Mesenchymal stem cell (in vitro differentiated cells and primary cell): Measurements from ENCODE around the gene PRKG1.

Experiments used
- DNase-seq: peaks from one replicate; pipeline ENCODE4 v3.0.0-alpha.2; 2013
- H2AFZ ChIP-seq: one replicate; pipeline ENCODE4 v1.6.1; 2013; ENCODE audit warnings: low read depth, mild to moderate bottlenecking, control low read depth, inconsistent platforms, low read length, moderate library complexity
- H2AK5ac ChIP-seq: 2 replicates; pipeline ENCODE4 v1.6.1; 2013; ENCODE audit warnings: low read length, moderate library complexity, mild to moderate bottlenecking, inconsistent platforms; ENCODE audit not compliant: severe bottlenecking
- H2BK120ac ChIP-seq: one replicate; pipeline ENCODE4 v1.6.1; 2013; ENCODE audit warnings: low read depth, mild to moderate bottlenecking, inconsistent platforms, low read length, moderate library complexity
- H2BK12ac ChIP-seq, 2 experiments: one replicate each; pipeline ENCODE4 v1.6.1; 2013; ENCODE audit warnings: inconsistent platforms in 2 of 2, low read length in 2 of 2, mild to moderate bottlenecking in 2 of 2, moderate library complexity in 2 of 2, control low read depth in 1 of 2
- H2BK15ac ChIP-seq: one replicate; pipeline ENCODE4 v1.6.1; 2013; ENCODE audit warnings: mild to moderate bottlenecking, low read depth, inconsistent platforms; ENCODE audit not compliant: poor library complexity, severe bottlenecking
- H2BK5ac ChIP-seq: 2 replicates; pipeline ENCODE4 v1.6.1; 2013; ENCODE audit warnings: low read depth, mild to moderate bottlenecking, low read length, control low read depth, inconsistent platforms; ENCODE audit not compliant: poor library complexity, severe bottlenecking
- H3K14ac ChIP-seq, 2 experiments: one replicate each; pipeline ENCODE4 v1.6.1; 2013; ENCODE audit warnings: inconsistent platforms in 2 of 2, low read length in 2 of 2, control low read depth in 1 of 2, mild to moderate bottlenecking in 1 of 2, moderate library complexity in 1 of 2
- H3K18ac ChIP-seq, 2 experiments: one replicate each; pipeline ENCODE4 v1.6.1; 2013; ENCODE audit warnings: inconsistent platforms in 2 of 2, low read length in 2 of 2, control low read depth in 1 of 2, low read depth in 1 of 2, mild to moderate bottlenecking in 1 of 2
- H3K23ac ChIP-seq, 2 experiments: one replicate each; pipeline ENCODE4 v1.6.1; 2013; ENCODE audit warnings: inconsistent platforms in 2 of 2, low read length in 2 of 2, mild to moderate bottlenecking in 2 of 2, moderate library complexity in 2 of 2, control low read depth in 1 of 2
- H3K27ac ChIP-seq: 2 replicates; pipeline ENCODE4 v1.5.1; 2013; ENCODE audit warnings: mild to moderate bottlenecking, moderate library complexity, low read length, control low read depth, inconsistent platforms; ENCODE audit not compliant: poor library complexity, severe bottlenecking
- H3K27me3 ChIP-seq, 2 experiments: 2 replicates each; pipeline versions ENCODE4 v1.6.1 to v1.7.0; 2013; ENCODE audit warnings: low read length in 2 of 2, mild to moderate bottlenecking in 2 of 2, moderate library complexity in 2 of 2, control low read depth in 1 of 2, inconsistent platforms in 1 of 2; ENCODE audit not compliant: control insufficient read depth in 1 of 2, insufficient read depth in 1 of 2
- H3K36me3 ChIP-seq, 2 experiments: 2 replicates each; pipeline versions ENCODE4 v1.6.1 to v1.7.0; 2013; ENCODE audit warnings: low read length in 2 of 2, control low read depth in 1 of 2, inconsistent platforms in 1 of 2, low read depth in 1 of 2, mild to moderate bottlenecking in 1 of 2; ENCODE audit not compliant: insufficient read depth in 2 of 2, control insufficient read depth in 1 of 2
- H3K4ac ChIP-seq, 2 experiments: one replicate each; pipeline ENCODE4 v1.6.1; 2013; ENCODE audit warnings: inconsistent platforms in 2 of 2, low read length in 2 of 2, mild to moderate bottlenecking in 2 of 2, moderate library complexity in 2 of 2, control low read depth in 1 of 2, low read depth in 1 of 2
- H3K4me1 ChIP-seq: 2 replicates; pipeline ENCODE4 v1.6.1; 2013; ENCODE audit warnings: low read depth, low read length, control low read depth; ENCODE audit not compliant: control insufficient read depth, insufficient read depth
- H3K4me2 ChIP-seq: 2 replicates; pipeline ENCODE4 v1.6.1; 2013; ENCODE audit warnings: low read length, mild to moderate bottlenecking, inconsistent platforms; ENCODE audit not compliant: poor library complexity, severe bottlenecking
- H3K4me3 ChIP-seq, 2 experiments: 2 replicates each; pipeline versions ENCODE4 v1.5.1 to v1.7.0; 2013; ENCODE audit warnings: low read length in 2 of 2, mild to moderate bottlenecking in 2 of 2, control low read depth in 1 of 2, low read depth in 1 of 2; ENCODE audit not compliant: insufficient read depth in 1 of 2
- H3K79me1 ChIP-seq: replicated peaks from 2 replicates; pipeline ENCODE4 v1.6.1; 2013; ENCODE audit warnings: mild to moderate bottlenecking, control low read depth, low read length, inconsistent platforms; ENCODE audit not compliant: poor library complexity, severe bottlenecking
- H3K9ac ChIP-seq: 2 replicates; pipeline ENCODE4 v1.7.0; 2013; ENCODE audit warnings: mild to moderate bottlenecking, low read length, moderate library complexity
- H3K9me3 ChIP-seq: 2 replicates; pipeline ENCODE4 v1.7.0; 2013; ENCODE audit warnings: mild to moderate bottlenecking, low read length; ENCODE audit not compliant: control insufficient read depth
- H4K8ac ChIP-seq: one replicate; pipeline ENCODE4 v1.6.1; 2013; ENCODE audit warnings: inconsistent platforms, mild to moderate bottlenecking, low read length, moderate library complexity
- H4K91ac ChIP-seq: one replicate; pipeline ENCODE4 v1.6.1; 2013; ENCODE audit warnings: mild to moderate bottlenecking, low read length, inconsistent platforms
- WGBS: methylation state at CpG from one replicate; pipeline ENCODE4 v1.1.7; 2013; ENCODE audit warnings: mixed read lengths; 5-methylcytosine and 5-hydroxymethylcytosine counted together

The PRKG1 gene

GRCh38 chr10:51544933-51545332 lies 470.6 kb downstream of the PRKG1 start:
- DNase-seq, result no peak
- H3K4me3 ChIP-seq, result no peak overlapping the region
- H3K27me3 ChIP-seq, result no peaks in the 10 kb centered on the region
- H3K4me2 ChIP-seq, result no peak overlapping the region
- no peak overlapping the region for H4K8ac ChIP-seq
- no peak overlapping the region for H2AFZ ChIP-seq
- WGBS, result 71% methylated on average over 1 of the region's 1 CpG
- H2BK120ac ChIP-seq, result no peak overlapping the region
- H3K14ac ChIP-seq, result no peak overlapping the region
- no peak overlapping the region for H2BK12ac ChIP-seq
- no peak overlapping the region for H2BK5ac ChIP-seq
- H2BK15ac ChIP-seq, result no peak overlapping the region
- H3K4me1 ChIP-seq, result no peaks in the 10 kb centered on the region
- no peak overlapping the region for H2AK5ac ChIP-seq
- H3K9ac ChIP-seq, result no peak overlapping the region
- no peak overlapping the region for H3K4ac ChIP-seq
- no peaks in the 10 kb centered on the region for H3K9me3 ChIP-seq
- no peak overlapping the region for H4K91ac ChIP-seq
- no peaks in the 10 kb centered on the region for H3K36me3 ChIP-seq
- no peak overlapping the region for H3K23ac ChIP-seq
- H3K18ac ChIP-seq, result no peak overlapping the region
- no peak overlapping the region for H3K27ac ChIP-seq
- no peaks in the 10 kb centered on the region for H3K79me1 ChIP-seq

GRCh38 chr10:51547941-51548340 lies 473.7 kb downstream of the PRKG1 start:
- no peak overlapping the region for H2BK120ac ChIP-seq
- H3K27ac ChIP-seq, result no peak overlapping the region
- H2BK5ac ChIP-seq, result no peak overlapping the region
- H2BK15ac ChIP-seq, result no peak overlapping the region
- no peak overlapping the region for H3K9ac ChIP-seq
- H2AFZ ChIP-seq, result no peak overlapping the region
- no peak overlapping the region for H4K91ac ChIP-seq
- H3K4me3 ChIP-seq, result no peak overlapping the region
- no peaks in the 10 kb centered on the region for H3K9me3 ChIP-seq
- H3K23ac ChIP-seq, result no peak overlapping the region
- no peak overlapping the region for H2AK5ac ChIP-seq
- H3K4me2 ChIP-seq, result no peak overlapping the region
- no peak overlapping the region for H4K8ac ChIP-seq
- H3K4me1 ChIP-seq, result no peaks in the 10 kb centered on the region
- no peaks in the 10 kb centered on the region for H3K79me1 ChIP-seq
- no peak overlapping the region for H2BK12ac ChIP-seq
- WGBS, result 100% methylated on average over 1 of the region's 2 CpGs
- no peak overlapping the region for H3K4ac ChIP-seq
- no peak overlapping the region for H3K14ac ChIP-seq
- no peaks in the 10 kb centered on the region for H3K36me3 ChIP-seq
- H3K18ac ChIP-seq, result no peak overlapping the region
- no peak for DNase-seq
- no peaks in the 10 kb centered on the region for H3K27me3 ChIP-seq

- no peak overlapping the region for H3K4ac ChIP-seq
- H3K9me3 ChIP-seq, result no peaks in the 10 kb centered on the region
- H3K9ac ChIP-seq, result no peak overlapping the region
- no peak overlapping the region for H2BK120ac ChIP-seq
- H3K79me1 ChIP-seq, result no peaks in the 10 kb centered on the region
- no peak overlapping the region for H2BK15ac ChIP-seq
- no peak overlapping the region for H2BK5ac ChIP-seq
- H2AK5ac ChIP-seq, result no peak overlapping the region
- H3K18ac ChIP-seq, result no peak overlapping the region
- no peak overlapping the region for H2AFZ ChIP-seq
- no peak overlapping the region for H3K23ac ChIP-seq
- H3K27me3 ChIP-seq, result no peaks in the 10 kb centered on the region
- no peak overlapping the region for H3K4me2 ChIP-seq
- DNase-seq, result no peak
- no peak overlapping the region for H4K91ac ChIP-seq
- no peak overlapping the region for H3K14ac ChIP-seq
- no peak overlapping the region for H3K27ac ChIP-seq
- no peaks in the 10 kb centered on the region for H3K36me3 ChIP-seq
- H4K8ac ChIP-seq, result no peak overlapping the region
- no peak overlapping the region for H2BK12ac ChIP-seq
- no peaks in the 10 kb centered on the region for H3K4me1 ChIP-seq
- no peak overlapping the region for H3K4me3 ChIP-seq
These were observed 478.6 kb downstream of the PRKG1 start for GRCh38 chr10:51552879-51553278.

- H2AK5ac ChIP-seq, result no peak overlapping the region
- no peak overlapping the region for H2BK15ac ChIP-seq
- no peak overlapping the region for H3K4me3 ChIP-seq
- no peak overlapping the region for H3K4ac ChIP-seq
- H2BK5ac ChIP-seq, result no peak overlapping the region
- no peak overlapping the region for H4K91ac ChIP-seq
- no peak overlapping the region for H4K8ac ChIP-seq
- no peak overlapping the region for H3K4me2 ChIP-seq
- H3K36me3 ChIP-seq, result no peaks in the 10 kb centered on the region
- H3K9ac ChIP-seq, result no peak overlapping the region
- H2AFZ ChIP-seq, result no peak overlapping the region
- over 99% methylated on average over 2 of the region's 2 CpGs for WGBS
- no peak for DNase-seq
- H3K14ac ChIP-seq, result no peak overlapping the region
- H2BK12ac ChIP-seq, result no peak overlapping the region
- H3K27ac ChIP-seq, result no peak overlapping the region
- H3K9me3 ChIP-seq, result no peaks in the 10 kb centered on the region
- H3K79me1 ChIP-seq, result no peaks in the 10 kb centered on the region
- no peak overlapping the region for H2BK120ac ChIP-seq
- no peaks in the 10 kb centered on the region for H3K27me3 ChIP-seq
- no peaks in the 10 kb centered on the region for H3K4me1 ChIP-seq
- H3K23ac ChIP-seq, result no peak overlapping the region
- no peak overlapping the region for H3K18ac ChIP-seq
These were observed 490.7 kb downstream of the PRKG1 start for GRCh38 chr10:51564896-51565510.
